GM21786 (cell line): ENCODE measurements around the gene TMC3.
"Not testable (repeated sequence)": the region's sequence is repeated elsewhere in the genome, so short reads cannot be mapped to it uniquely, and the experiment has no call there.

Experiments used
- ATAC-seq: cut with Tn5 transposase; IDR thresholded peaks from one replicate; pipeline ENCODE4 v1.9.1; 2021; ENCODE audit not compliant: unreplicated experiment

TMC3 gene

GRCh38 chr15:81348691-81349090 lies 25.3 kb downstream of the TMC3 start:
- ATAC-seq = not testable (repeated sequence)

GRCh38 chr15:81347910-81348309 lies 26.1 kb downstream of the TMC3 start:
- no peak for ATAC-seq

- ATAC-seq = no peak
Measured at GRCh38 chr15:81346611-81347010, 27.4 kb downstream of the TMC3 start.

- no peak for ATAC-seq
Measured at GRCh38 chr15:81343371-81343770, 30.6 kb downstream of the TMC3 start.

GRCh38 chr15:81341351-81341750 lies 32.7 kb downstream of the TMC3 start:
- ATAC-seq = no peak

GRCh38 chr15:81339851-81340250 lies 34.2 kb downstream of the TMC3 start:
- ATAC-seq = no peak

GRCh38 chr15:81339321-81339720 lies 34.7 kb downstream of the TMC3 start:
- no peak for ATAC-seq

- ATAC-seq = no peak
Measured at GRCh38 chr15:81338170-81339007, 35.6 kb downstream of the TMC3 start.

- no peak for ATAC-seq
Measured at GRCh38 chr15:81337713-81338157, 36.3 kb downstream of the TMC3 start.

- no peak for ATAC-seq
Measured at GRCh38 chr15:81337241-81337640, 36.8 kb downstream of the TMC3 start.

GRCh38 chr15:81336568-81336967 lies 37.4 kb downstream of the TMC3 start:
- no peak for ATAC-seq

- ATAC-seq = no peak
Measured at GRCh38 chr15:81335631-81336030, 38.4 kb downstream of the TMC3 start.

- ATAC-seq = no peak
Measured at GRCh38 chr15:81334768-81335435, 39.1 kb downstream of the TMC3 start.

- ATAC-seq = no peak
Measured at GRCh38 chr15:81333363-81333762, 40.6 kb downstream of the TMC3 start.

- no peak for ATAC-seq
Measured at GRCh38 chr15:81332326-81332725, 41.7 kb downstream of the TMC3 start.

- no peak for ATAC-seq
Measured at GRCh38 chr15:81331600-81331999, 42.4 kb downstream of the TMC3 start.

GRCh38 chr15:81331141-81331540 lies 42.9 kb downstream of the TMC3 start:
- not testable (repeated sequence) for ATAC-seq

GRCh38 chr15:81330366-81331090 lies 43.5 kb downstream of the TMC3 start:
- no peak for ATAC-seq

- no peak for ATAC-seq
Measured at GRCh38 chr15:81329446-81329845, 44.6 kb downstream of the TMC3 start.

- ATAC-seq = no peak
Measured at GRCh38 chr15:81327516-81327915, 46.5 kb downstream of the TMC3 start.

- ATAC-seq = no peak
Measured at GRCh38 chr15:81326466-81327212, 47.4 kb downstream of the TMC3 start.
